Measurements from ENCODE around the gene DZIP1.

The DZIP1 gene

DNA sequence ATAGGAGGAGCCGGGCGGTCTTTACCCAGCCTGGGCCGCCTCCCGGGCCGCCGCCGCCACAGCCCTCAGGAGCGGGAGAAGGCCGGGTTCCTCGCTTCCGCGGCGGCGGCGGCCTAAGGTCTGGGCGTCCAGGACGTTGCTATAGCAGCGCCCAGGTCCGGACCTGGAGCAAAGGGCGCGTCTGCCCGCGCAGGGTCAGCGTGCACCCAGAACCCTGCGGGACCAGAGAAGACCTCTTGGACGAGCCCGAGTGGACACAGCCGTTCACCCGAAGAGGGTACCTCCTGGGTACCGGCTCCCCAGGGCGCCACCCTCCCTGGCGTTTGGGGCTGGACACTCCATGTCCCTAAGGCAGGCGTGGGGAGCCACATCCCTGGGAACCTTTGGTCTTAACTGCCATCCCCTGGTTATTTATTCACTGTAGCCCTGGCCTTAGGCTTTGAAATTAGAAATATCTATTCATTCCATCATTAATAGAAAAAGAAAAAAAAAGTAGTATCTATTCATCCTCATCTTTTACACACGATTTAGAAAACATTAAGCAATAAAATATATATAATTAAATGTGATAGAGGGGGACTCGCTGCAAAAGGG is 2.4 kb downstream of the DZIP1 start:
- no peak for DNase-seq

DNA sequence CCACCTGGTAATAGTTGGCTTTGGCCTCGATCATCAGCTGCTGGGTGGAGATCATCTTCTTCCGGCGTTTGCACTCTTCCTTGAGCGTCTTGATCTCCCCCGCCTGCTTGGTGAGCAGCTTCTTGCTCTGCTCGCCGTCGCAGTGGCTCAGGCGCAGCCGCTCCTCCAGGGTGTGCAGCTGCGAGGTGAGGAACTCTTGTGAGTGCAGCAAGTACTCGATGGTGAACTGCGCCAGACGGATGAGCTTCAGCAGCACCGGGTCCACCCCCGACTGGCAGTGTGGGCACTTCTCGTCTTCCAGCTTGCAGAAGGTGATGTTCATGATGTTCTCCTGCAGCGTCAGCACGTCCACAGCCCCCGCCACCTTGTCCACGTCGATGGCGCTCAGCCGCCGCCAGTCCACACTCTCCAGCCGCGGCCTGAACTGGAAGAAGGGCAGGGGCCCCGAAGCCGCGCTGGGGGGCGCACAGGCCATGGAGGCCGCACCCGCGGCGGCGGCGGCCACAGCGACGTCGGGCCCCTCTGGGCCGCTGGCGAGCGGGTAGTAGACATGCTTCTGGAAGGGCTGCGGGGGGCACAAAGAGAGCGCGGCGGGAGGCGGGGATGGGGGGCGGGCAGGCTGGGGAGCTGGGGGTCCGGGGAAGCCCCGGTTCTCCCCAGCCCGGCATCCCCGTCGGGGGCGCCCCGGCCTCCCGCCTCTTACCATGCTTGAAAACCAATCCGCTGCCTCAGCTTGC is 3.0 kb downstream of the DZIP1 start:
- DNase-seq, result no peak

DNA sequence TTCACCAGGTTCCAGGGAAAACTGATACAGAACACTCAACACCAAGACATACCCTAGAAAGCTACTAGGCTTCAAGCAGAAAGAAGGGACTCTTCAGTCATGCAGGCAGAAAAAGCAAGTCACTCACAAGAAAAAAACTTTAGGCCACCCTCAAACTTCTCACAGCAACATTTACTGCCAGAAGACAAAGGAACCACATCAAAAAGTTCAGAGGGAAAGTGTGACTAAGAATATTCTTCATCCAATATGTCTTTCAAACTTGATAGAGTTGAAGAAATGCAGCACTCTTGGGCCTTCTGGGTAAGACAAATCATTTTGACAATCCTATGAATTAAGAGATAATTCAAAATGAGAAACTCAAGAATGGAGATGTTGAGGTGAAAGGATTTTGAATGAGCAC is 7.7 kb downstream of the DZIP1 start:
- no peak for DNase-seq

DNA sequence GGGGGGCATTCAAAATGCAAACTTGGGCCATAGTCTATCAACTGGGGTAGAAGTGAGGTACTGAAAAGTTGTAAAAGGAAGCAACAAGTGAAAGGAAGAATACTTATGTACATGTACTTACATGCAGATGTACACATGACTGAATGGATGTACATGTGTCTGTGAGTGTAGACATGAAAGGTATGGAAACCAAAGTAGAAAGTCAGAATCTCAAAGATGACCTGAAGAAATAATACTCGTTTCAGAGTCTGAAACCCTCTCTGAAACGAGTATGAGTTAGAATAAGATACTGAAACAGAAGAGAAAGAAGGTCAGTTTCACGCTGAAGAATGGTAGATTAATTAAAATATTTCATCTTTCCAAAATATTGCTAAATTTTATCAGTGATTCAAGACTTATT is 13.9 kb downstream of the DZIP1 start:
- no peak for DNase-seq

DNA sequence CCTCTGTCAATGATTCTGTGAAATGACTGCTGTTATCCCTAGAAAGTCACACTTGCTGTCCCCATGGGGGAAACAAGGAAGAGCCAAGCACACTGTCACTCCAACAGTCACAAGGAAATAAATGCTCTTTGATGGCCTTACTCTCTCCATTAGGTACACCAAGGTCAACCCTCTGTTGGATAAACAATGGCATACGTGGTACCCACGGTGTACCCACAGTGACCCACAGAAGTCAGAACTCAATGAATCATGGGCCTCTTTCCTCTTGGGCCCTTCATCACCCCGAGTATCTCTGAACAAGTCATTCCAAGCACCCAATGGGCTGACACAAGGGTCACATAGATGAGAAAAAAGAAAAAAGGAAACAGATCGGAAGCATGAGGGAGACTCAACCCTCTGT is 15.4 kb downstream of the DZIP1 start:
- DNase-seq, result no peak

DNA sequence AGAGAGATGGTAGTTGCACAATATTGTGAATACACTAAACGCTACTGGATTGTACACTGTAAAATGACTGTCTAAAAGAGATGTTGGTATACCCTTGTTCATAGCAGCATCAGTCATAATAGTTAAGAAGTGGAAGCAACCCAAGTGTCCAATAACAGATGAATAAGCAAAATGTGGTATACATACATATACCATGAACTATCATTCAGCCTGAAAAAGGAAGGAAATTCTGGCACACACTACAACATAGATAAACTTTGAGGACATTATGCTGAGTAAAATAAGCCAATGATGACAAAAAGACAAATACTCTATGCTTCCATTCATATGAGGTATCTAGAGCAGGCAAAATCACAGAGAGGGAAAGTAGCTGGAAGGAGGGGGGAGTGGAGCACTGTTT is 16.0 kb downstream of the DZIP1 start:
- DNase-seq, result no peak

DNA sequence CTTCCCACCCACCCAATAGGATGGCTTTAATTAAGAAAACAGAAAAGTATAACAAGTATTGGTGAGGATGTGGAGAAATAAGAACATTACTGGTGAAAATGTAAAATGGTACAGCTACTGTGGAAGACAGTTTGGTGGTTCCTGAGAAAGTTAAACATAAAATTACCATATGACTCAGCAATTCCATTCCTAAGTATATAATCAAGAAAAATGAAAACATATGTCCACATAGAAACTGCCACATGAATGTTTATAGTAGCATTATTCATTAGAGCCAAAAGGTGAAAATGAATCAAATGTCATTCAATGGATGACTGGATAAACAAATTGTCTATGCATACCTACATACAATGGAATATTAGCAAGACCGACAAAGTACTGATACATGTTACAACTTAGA is 16.9 kb downstream of the DZIP1 start:
- DNase-seq, result no peak

DNA sequence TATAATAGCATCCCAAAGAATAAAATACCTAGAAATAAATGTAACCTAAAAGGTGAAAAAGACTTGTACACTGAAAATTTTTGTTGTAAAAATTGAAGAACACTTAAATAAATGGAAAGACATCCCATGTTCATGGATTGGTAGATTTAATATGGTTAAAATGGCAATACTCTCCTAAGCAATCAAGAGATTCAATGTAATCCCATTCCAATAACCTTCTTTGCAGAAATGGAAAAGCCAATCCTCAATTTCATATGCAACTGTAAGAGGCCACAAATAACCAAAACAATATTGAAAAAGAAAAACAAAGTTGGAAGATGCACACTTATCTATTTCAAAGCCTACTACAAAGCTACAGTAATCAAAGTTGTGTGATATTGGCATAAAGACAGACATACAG is 17.7 kb downstream of the DZIP1 start:
- DNase-seq, result no peak

DNA sequence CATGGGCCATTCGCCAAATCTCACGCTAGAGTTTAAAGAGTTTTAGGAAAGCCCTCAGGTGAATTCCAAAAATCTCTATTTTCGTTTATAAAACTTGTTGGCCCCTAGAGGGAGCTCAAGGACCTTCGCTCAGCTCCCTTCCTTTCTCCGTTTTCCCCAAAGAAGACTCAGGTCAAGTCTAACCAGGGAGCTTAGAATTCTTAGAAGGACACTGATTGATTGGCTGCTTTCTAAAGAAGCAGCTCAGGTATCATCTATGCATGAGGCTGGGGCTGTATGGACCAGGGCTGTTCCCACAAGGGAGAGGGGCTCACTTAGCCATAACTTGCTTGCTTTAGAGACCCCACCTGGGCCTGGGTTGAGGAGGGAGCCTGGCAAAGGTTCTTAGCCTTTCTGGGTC is 20.5 kb downstream of the DZIP1 start:
- DNase-seq, result no peak

DNA sequence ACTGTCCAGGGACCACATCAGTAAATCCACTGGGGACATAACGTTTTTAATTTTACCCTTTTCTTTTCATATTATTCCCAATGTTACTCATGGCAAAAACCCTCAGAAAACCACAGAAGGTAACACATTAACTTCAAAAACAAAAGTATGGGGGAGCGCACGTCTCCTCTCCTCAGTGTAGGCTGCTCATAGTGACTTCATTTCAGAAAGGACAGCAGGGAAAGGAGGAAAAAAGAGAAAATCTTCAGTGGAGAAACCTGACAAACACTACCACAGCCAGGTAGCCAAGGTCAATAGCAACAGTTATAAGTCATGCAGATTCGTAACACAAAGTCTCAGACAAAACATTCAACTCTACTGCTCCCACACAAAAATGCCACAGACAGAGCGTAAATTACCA is 21.4 kb downstream of the DZIP1 start:
- no peak for DNase-seq

DNA sequence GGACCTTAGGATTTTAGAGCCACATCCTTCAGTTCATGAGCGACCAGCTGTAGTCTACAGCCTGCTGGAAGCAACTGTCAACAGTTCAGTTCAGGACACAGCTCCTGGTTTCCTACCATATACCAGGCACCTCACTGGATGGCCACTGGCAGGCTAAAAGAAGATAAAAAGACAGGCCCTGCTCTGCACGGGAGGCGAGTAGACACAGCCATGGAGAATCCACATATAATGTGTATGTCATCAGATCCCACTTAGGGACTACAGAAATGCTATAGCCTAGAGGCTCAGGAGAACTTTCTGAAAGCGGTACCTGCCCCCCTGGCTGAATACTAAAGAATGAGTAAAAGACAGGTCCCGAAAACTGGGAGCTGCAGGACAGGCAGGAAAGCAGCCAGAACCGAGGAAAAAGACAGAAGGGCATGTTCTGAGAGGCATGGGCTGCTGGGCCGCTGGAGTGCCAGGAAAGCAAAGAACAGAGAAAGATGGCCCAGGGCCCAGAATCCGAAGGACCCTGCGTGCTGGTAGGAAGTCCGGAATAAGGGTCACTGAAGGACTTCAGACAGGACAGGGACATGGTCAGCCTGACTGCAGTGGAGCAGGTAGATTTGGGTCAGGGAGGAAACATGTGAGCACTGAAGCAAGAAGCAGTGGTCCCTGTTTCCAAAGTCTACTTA is 23.5 kb downstream of the DZIP1 start:
- no peak for DNase-seq

DNA sequence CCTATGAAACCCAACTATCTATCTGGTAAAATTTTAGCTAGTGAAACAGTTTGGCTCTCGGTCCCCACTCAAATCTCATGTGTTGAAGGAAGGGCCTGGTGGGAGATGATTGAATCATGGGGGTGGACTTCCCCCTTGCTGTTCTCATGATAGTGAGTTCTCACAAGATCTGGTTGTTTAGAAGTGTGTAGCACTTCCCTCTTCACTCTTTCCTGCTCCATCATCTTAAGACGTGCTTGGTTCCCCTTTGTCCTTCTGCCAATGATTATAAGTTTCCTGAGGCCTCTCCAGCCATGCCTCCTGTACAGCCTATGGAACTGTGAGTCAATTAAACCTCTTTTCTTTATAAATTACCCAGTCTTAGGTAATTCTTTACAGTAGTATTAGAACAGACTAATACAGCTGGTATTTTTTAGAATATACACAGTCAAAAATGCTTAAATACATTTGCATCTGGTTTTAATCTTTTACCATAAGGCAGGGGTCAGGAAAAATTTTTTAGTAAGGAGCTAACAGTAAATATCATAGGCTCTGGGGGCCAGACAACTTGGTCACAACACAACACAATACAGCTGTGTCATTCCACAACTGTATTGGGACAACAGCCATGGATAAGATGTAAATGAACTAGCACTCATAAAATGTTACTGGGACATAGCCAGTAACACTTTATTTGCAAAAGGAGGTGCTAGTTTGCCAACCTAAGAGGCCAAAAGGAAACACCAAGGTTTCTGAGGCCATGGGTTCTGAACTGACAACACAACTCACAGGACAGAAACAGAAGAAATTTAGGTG is 24.3 kb downstream of the DZIP1 start:
- no peak for DNase-seq

DNA sequence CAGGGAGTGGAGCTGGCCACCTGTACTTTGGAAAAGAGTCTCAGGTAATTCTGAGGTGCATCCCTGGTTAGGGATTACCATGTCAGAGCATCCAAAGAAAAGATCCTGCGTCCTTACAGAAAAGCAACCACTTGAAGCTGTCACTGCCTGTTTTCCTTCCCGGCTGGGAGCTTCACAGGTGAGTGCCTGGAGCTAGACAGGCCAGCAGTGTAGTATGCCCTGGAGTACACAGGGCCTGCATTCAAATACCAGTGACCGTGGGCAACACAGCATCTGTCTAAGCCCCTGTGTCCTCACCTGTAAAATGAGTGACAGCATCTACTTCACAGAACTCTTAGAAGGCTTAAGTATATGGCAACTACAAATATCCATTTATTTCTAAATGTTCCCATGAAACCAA is 29.0 kb downstream of the DZIP1 start:
- no peak for DNase-seq

DNA sequence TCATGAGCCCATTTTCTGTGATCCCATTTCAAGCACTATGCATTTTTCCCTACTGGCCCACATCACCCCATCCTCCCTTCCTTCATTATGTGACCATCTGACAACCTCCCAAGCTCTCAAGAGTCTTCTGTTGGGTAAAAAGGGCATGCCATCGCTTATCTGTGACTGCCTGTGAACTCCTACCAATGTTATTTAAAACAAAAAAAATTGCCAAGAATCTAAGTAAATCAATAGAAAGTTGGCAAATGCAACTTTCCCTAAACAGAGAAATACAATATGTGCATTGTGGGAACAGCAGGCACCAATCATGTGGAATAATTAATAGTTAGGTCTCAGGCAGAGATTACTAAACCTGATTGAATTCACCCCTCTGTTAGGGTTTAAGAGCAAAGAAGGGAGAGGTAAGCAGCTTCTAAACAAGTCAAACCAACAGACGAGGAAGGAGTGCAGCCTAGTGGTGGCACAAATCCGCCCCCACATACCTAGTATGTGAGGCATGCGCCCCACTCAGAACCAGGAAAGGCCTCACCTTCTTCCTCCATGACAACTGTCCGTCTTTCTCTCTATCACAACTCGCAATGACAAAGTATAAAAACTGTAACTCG is 29.8 kb downstream of the DZIP1 start:
- DNase-seq, result no peak

DNA sequence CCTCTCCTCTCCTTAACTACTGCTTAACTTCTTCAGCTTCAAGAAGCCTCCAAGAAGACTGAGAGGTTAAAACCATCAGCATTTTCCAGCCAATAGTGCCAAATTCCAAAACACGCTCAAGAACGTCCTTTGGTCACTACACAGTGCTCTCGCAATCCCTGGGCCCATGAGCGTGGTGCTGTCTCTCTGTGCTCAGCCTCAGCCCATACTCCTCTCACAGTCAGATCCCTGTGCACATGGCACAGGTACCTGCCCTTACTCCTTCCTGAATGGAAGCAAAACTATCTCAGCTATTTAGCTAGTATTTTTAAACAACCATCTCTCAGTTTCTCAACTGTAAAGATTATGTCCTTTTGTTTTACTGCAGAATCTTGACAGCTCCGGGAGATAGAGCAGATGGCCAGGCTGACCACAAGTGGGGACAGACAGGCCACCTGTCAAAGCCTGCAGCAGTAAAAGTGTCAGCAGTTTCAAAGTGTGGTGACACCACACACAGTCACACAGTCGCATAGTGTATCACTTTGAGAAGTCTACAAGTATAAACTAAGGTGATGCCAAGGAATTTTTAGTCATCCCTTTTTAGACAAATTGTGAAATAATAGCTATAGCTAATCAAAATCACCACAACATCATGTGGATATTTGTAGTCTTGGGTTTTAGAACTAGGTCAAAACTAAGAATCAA is 35.7 kb downstream of the DZIP1 start:
- no peak for DNase-seq

DNA sequence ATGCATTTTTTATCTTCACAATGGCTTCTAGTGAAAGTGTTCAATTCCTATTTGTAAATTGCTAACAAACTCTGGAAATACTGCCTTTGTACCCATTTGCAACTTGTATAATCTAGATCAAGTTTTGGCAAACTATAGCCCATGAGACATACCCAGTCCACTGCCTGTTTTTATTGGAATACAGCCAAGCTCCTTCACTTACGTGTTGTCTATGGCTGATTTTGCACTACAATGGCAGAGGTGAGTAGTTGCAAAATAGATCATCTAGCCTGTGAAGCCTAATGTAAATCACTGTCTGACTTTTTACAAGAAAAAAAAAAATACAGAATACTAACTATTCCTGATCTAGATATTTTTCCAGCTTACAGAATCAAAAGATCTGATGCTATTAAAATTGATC is 37.1 kb downstream of the DZIP1 start:
- DNase-seq, result no peak

DNA sequence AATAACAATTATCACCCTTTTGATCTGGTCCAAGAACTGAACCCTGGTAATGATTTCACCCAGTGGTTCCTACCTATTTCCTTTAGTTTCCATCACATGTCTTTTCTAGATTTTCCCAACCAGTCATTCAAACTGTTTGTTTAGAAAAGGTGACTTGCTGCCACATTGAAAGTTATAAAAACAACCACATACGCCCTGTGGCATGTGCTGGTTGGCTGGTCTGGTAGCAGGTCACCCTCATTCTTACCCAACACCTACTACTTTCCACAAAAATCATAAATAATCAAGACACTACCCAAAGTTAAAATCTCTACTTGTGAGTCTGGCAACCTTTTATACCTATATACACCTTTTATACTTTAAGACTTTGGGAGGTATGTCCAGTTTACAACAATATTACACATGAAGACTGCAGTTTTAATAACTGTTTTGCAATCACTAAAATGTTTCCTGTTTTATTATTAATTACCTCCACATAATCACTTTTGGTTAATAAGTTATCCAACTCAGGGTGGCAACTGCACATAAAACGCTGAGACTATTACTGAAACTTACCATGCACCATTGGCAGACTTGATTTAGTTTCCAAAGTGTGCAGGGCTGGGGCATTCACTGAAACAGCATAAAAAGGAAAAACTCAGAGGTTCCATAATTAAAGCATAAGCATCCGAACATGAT is 38.9 kb downstream of the DZIP1 start:
- no peak for DNase-seq

DNA sequence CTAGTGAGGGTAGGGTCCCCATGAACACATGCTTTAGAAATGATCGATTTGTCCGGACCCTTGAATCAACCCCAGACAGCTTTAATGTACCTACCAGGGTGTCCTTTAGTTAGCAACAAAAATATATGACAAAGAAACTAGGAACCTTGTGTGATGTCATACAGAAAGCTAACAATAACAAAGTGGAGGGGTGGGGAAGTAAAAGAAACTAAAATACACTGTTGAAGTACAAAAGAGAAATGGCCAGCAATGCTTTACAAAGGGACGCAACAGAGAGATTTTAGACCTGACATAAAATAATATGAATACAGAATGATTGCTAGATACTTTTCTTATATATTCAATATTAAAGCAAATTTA is 40.0 kb downstream of the DZIP1 start:
- DNase-seq, result no peak

DNA sequence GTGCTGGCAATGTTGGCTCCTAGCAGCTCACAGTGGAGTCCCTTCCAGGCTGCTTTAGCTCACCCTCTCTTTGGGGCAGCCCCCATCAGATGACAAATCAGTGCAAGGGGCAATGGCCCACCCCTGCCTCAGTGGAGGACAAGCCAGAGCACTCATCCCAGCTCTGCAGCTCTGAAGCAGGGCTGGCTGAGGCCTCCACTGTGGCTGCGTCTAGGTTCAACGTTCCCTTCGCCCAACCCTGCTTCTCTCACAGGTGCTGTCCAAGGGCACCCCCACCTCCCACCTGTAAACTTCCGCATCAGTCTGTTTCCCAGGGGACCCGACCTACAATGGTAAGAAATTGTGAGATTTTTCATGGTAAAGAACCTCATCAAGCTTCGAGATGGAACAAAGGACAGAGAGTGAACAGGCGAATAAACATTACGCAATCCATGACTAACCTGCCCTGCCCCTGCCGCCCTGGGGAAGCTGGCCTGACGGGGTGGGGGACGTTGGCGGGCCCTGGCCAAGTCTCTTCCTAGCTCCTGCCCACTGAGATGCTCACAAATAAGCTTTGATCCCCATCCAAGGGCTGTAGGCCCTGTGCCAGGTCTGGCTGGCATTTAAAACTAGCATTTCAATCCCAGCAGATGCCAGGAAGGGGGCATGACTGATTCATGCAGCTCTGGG is 40.5 kb downstream of the DZIP1 start:
- no peak for DNase-seq

DNA sequence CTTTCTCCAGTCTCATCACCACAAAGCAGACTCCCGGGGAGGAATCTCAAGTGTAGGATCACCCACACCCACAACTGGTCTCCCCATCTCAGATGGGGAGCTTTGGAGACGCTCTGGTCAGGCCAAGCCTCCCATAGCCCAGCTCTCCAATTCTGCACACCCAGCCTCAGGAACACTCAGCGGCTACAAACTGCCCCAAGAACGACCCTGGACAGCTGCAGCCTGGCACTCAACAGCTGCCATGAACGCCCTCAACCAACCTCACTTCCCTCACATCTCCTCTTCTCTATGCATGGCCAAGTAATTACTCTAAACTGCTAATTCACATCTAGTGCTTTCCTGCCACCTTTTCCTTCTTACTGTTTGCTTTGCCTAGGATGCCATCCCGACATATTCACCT is 42.6 kb downstream of the DZIP1 start:
- DNase-seq, result no peak

DNA sequence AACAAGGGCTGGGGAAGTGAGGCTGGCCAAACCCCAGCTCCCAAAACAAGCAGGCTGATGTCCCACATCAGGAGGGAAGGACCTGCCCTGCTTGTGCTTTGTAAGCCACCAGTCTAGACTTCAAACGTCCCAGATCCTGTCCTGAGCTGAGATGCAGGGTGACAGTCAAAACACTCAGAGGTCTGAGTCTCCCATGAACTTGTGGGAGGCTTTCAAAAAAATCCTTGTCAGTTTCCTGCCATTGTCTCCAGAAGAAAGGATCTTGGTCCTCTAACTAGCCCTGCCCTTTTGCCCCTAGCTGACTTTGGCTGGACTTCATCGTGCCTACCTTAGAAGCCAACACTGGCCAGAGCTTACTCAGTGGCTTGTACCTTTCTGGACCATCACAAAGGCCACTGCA is 43.3 kb downstream of the DZIP1 start:
- DNase-seq, result no peak

DNA sequence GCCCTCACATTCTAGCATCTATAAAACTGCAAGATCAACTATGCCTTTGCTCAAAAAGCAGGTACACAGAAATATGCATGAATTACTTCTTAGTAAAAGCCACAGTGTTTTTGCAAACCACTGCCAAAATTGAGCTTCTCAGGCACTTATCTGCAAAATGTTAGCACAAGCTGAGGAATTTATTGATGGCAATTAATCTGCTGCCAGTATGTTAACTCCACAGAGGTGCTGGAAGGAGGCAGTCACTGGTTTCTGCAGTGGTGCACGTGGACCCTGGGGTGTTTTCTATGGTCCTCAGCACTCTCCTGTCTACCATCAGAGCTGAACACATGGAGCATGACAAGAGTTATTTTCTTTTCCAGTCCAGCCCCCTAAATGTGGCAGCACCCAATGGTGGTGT is 47.8 kb downstream of the DZIP1 start:
- DNase-seq, result no peak

Data from CD4-positive, alpha-beta T cell treated with Interleukin-15 for 1 hour (primary cell).